K562 (cell line): Measurements from ENCODE around the gene PSMD11. TPM values are rescaled to one million over a fixed set of nuclear protein-coding genes. Genes with fewer than 3 reads are reported as not detected.

Source experiments
- polyA plus RNA-seq, 8 experiments: library from polyadenylated mRNA; depleted of rRNA in 4 of 8; stranded (reverse) in 5 of 8; unstranded in 3 of 8; fragments of >200 nt; fragmentation: Nextera tagmentation in 2 of 8; fragmentation: Illumina TruSeq in 1 of 8; extraction: Ambion mirVana in 2 of 8; extraction: Trizol in 1 of 8; gene quantifications; 2 replicates each; pipeline versions ENCODE4 v1.2.1 to v1.2.3, GENCODE V29; 2011 to 2014; ENCODE audit warnings: inconsistent platforms in 1 of 8, missing spikeins in 1 of 8
- small RNA-seq: library from RNA; depleted of rRNA; stranded (forward); fragments of <200 nt; gene quantifications from one replicate; pipeline ENCODE3, GENCODE V24; 2014
- total RNA-seq, 7 experiments: library from RNA; depleted of rRNA in 6 of 7; stranded (reverse); fragments of >200 nt in 6 of 7; fragmentation: Illumina TruSeq in 2 of 7; extraction: Trizol in 2 of 7; gene quantifications; 2 replicates each; pipeline versions ENCODE4 v1.2.1 to v1.2.3, GENCODE V29; 2011 to 2021; ENCODE audit warnings: low replicate concordance in 1 of 7

PSMD11 gene
- total and polyA plus RNA-seq, 9 of the 15 experiments (the other 6 are each of a cell fraction or from before 2014, with no cell fraction given): 104 to 378 (median 158) TPM

Small RNA genes within 50 kb of the gene (small RNA-seq; reads per million reads assigned to genes)
- gene AC005899.2 (not detected), gene AC005899.6 (not detected), gene RF00019 (not detected)

Other genes starting within 250 kb of the PSMD11 start
- gene RHBDL3, start 178.7 kb upstream of the PSMD11 start, total RNA-seq (2014; rRNA removed): 0.08 and 0.09 TPM in 2 replicates
- gene RHBDL3, start 178.7 kb upstream of the PSMD11 start, total RNA-seq (2014; rRNA removed; fragmentation: Illumina TruSeq; extraction: Trizol): 0.03 and 0.07 TPM in 2 replicates
- 0.08 TPM in 1 of 2 replicates, not detected in the other for gene RHBDL3, start 178.7 kb upstream of the PSMD11 start, total RNA-seq (2015; rRNA removed; fragmentation: Illumina TruSeq; extraction: Trizol)
- gene RHBDL3, start 178.7 kb upstream of the PSMD11 start, total RNA-seq (2021): 0.13 and 0.31 TPM in 2 replicates
- 0.07 and 0.22 TPM in 2 replicates for gene RHBDL3, start 178.7 kb upstream of the PSMD11 start, polyA plus RNA-seq (2011; rRNA removed)
- gene RHBDL3, start 178.7 kb upstream of the PSMD11 start, polyA plus RNA-seq (2014; fragmentation: Illumina TruSeq; extraction: Trizol): 0.03 and 0.06 TPM in 2 replicates
- not detected for gene RHBDL3, start 178.7 kb upstream of the PSMD11 start, polyA plus RNA-seq (2014; fragmentation: Nextera tagmentation; extraction: Ambion mirVana)
- 0.01 TPM in 1 of 2 replicates, not detected in the other for gene RHBDL3, start 178.7 kb upstream of the PSMD11 start, polyA plus RNA-seq (2014; rRNA removed)
- gene C17orf75, start 102.3 kb upstream of the PSMD11 start, total RNA-seq (2014; rRNA removed): 17.4 and 24.8 TPM in 2 replicates
- gene C17orf75, start 102.3 kb upstream of the PSMD11 start, total RNA-seq (2014; rRNA removed; fragmentation: Illumina TruSeq; extraction: Trizol): 21.2 and 22.4 TPM in 2 replicates
- 15.0 and 16.1 TPM in 2 replicates for gene C17orf75, start 102.3 kb upstream of the PSMD11 start, total RNA-seq (2015; rRNA removed; fragmentation: Illumina TruSeq; extraction: Trizol)
- 17.3 and 18.5 TPM in 2 replicates for gene C17orf75, start 102.3 kb upstream of the PSMD11 start, total RNA-seq (2021)
- 14.1 and 26.1 TPM in 2 replicates for gene C17orf75, start 102.3 kb upstream of the PSMD11 start, polyA plus RNA-seq (2011; rRNA removed)
- 15.1 and 15.5 TPM in 2 replicates for gene C17orf75, start 102.3 kb upstream of the PSMD11 start, polyA plus RNA-seq (2014; fragmentation: Illumina TruSeq; extraction: Trizol)
- 10 to 100 TPM; 49.6 to 55.7 TPM for gene C17orf75, start 102.3 kb upstream of the PSMD11 start, polyA plus RNA-seq (2014; fragmentation: Nextera tagmentation; extraction: Ambion mirVana)
- gene C17orf75, start 102.3 kb upstream of the PSMD11 start, polyA plus RNA-seq (2014; rRNA removed): 17.0 and 20.4 TPM in 2 replicates
- gene ZNF207, start 94.4 kb upstream of the PSMD11 start, total RNA-seq (2014; rRNA removed): 123 and 153 TPM in 2 replicates
- gene ZNF207, start 94.4 kb upstream of the PSMD11 start, total RNA-seq (2014; rRNA removed; fragmentation: Illumina TruSeq; extraction: Trizol): 268 and 297 TPM in 2 replicates
- 245 and 255 TPM in 2 replicates for gene ZNF207, start 94.4 kb upstream of the PSMD11 start, total RNA-seq (2015; rRNA removed; fragmentation: Illumina TruSeq; extraction: Trizol)
- 216 and 222 TPM in 2 replicates for gene ZNF207, start 94.4 kb upstream of the PSMD11 start, total RNA-seq (2021)
- 267 and 333 TPM in 2 replicates for gene ZNF207, start 94.4 kb upstream of the PSMD11 start, polyA plus RNA-seq (2011; rRNA removed)
- 317 and 370 TPM in 2 replicates for gene ZNF207, start 94.4 kb upstream of the PSMD11 start, polyA plus RNA-seq (2014; fragmentation: Illumina TruSeq; extraction: Trizol)
- 100 to 1,000 TPM; 191 to 245 TPM for gene ZNF207, start 94.4 kb upstream of the PSMD11 start, polyA plus RNA-seq (2014; fragmentation: Nextera tagmentation; extraction: Ambion mirVana)
- gene ZNF207, start 94.4 kb upstream of the PSMD11 start, polyA plus RNA-seq (2014; rRNA removed): 216 and 250 TPM in 2 replicates
- 2.5 and 3.1 TPM in 2 replicates for gene CDK5R1, start 42.5 kb downstream of the PSMD11 start, total RNA-seq (2014; rRNA removed)
- 1.9 and 2.3 TPM in 2 replicates for gene CDK5R1, start 42.5 kb downstream of the PSMD11 start, total RNA-seq (2014; rRNA removed; fragmentation: Illumina TruSeq; extraction: Trizol)
- gene CDK5R1, start 42.5 kb downstream of the PSMD11 start, total RNA-seq (2015; rRNA removed; fragmentation: Illumina TruSeq; extraction: Trizol): 2.6 and 3.1 TPM in 2 replicates
- 4.5 and 4.8 TPM in 2 replicates for gene CDK5R1, start 42.5 kb downstream of the PSMD11 start, total RNA-seq (2021)
- gene CDK5R1, start 42.5 kb downstream of the PSMD11 start, polyA plus RNA-seq (2011; rRNA removed): 0.79 and 1.4 TPM in 2 replicates
- gene CDK5R1, start 42.5 kb downstream of the PSMD11 start, polyA plus RNA-seq (2014; fragmentation: Illumina TruSeq; extraction: Trizol): 2.4 TPM in 2 replicates
- under 1 TPM; 0.10 to 0.20 TPM for gene CDK5R1, start 42.5 kb downstream of the PSMD11 start, polyA plus RNA-seq (2014; fragmentation: Nextera tagmentation; extraction: Ambion mirVana)
- 1.8 and 2.0 TPM in 2 replicates for gene CDK5R1, start 42.5 kb downstream of the PSMD11 start, polyA plus RNA-seq (2014; rRNA removed)